SK-N-SH (cell line): ENCODE measurements around the gene SLC28A3.

Experiments
- CHD2 ChIP-seq: fragments of 150-350 bp; IDR thresholded peaks from 2 replicates; pipeline ENCODE4 v1.6.1; 2018; ENCODE audit warnings: low read length; ENCODE audit not compliant: partially characterized antibody
- EP300 ChIP-seq, 2 experiments: IDR thresholded peaks; 2 replicates each; pipeline versions ENCODE4 v1.4.0 to v1.6.1; 2012; ENCODE audit warnings: borderline replicate concordance in 1 of 2, low read depth in 1 of 2, low read length in 1 of 2
- GABPA ChIP-seq: IDR thresholded peaks from 2 replicates; pipeline ENCODE4 v1.4.0; 2012; ENCODE audit warnings: low read depth, mild to moderate bottlenecking
- MXI1 ChIP-seq: IDR thresholded peaks from 2 replicates; pipeline ENCODE4 v1.6.1; 2012; ENCODE audit warnings: mild to moderate bottlenecking, low read depth, low read length, improper control_type of control experiment
- TF ChIP-seq, protein P1 (sequence below): fragments of 200-600 bp; sonication (generic); IDR thresholded peaks from 2 replicates; pipeline ENCODE4 v1.6.1; 2017; ENCODE audit warnings: antibody characterized with exemption, mild to moderate bottlenecking, moderate library complexity
- TF ChIP-seq, protein P2 (sequence below): fragments of 150-350 bp; IDR thresholded peaks from 2 replicates; pipeline ENCODE4 v1.6.1; 2017; ENCODE audit warnings: antibody characterized with exemption, low read length, low read depth, borderline replicate concordance

DNA sequence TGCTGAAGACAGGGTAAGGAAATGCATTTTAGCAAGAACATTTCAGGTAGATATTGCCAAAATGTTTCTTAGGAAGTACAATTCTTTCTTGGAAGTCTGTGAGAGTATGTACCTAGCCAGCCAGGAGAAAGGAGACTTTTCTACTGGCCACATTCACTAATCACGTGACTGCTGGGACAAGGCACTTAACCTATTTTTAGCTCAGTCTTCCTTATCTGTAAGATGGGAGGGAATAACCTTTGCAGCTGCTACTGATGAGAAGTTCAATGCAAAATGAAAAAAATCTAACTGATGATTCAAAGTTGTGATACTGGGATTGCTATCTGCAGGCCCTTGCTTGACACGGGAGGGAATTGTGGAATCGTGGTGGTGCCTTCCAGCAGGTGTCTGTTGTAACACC is 42.6 kb upstream of the SLC28A3 start:
- no peak for TF ChIP-seq GABPA
- TF ChIP-seq, protein P1, sequence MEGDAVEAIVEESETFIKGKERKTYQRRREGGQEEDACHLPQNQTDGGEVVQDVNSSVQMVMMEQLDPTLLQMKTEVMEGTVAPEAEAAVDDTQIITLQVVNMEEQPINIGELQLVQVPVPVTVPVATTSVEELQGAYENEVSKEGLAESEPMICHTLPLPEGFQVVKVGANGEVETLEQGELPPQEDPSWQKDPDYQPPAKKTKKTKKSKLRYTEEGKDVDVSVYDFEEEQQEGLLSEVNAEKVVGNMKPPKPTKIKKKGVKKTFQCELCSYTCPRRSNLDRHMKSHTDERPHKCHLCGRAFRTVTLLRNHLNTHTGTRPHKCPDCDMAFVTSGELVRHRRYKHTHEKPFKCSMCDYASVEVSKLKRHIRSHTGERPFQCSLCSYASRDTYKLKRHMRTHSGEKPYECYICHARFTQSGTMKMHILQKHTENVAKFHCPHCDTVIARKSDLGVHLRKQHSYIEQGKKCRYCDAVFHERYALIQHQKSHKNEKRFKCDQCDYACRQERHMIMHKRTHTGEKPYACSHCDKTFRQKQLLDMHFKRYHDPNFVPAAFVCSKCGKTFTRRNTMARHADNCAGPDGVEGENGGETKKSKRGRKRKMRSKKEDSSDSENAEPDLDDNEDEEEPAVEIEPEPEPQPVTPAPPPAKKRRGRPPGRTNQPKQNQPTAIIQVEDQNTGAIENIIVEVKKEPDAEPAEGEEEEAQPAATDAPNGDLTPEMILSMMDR = no peak
- no peak for TF ChIP-seq MXI1
- no peak for TF ChIP-seq CHD2
- TF ChIP-seq, protein P2, sequence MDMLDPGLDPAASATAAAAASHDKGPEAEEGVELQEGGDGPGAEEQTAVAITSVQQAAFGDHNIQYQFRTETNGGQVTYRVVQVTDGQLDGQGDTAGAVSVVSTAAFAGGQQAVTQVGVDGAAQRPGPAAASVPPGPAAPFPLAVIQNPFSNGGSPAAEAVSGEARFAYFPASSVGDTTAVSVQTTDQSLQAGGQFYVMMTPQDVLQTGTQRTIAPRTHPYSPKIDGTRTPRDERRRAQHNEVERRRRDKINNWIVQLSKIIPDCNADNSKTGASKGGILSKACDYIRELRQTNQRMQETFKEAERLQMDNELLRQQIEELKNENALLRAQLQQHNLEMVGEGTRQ = no peak
- no peak for TF ChIP-seq EP300 (IDR thresholded peaks at IDR 0.05; ENCODE audit: borderline replicate concordance in 1 of 2, low read depth in 1 of 2, low read length in 1 of 2)
